A673 (cell line): ENCODE measurements around the gene SLC17A3.

Experiments
- CTCF ChIP-seq: fragments of 300-800, 200-600 bp; sonication (generic); conservative IDR thresholded peaks from 2 replicates; pipeline ENCODE4 v1.5.1; 2017; ENCODE audit warnings: low read depth, mild to moderate bottlenecking, antibody characterized with exemption, low read length, moderate library complexity, mixed read lengths
- EZH2 ChIP-seq: fragments of 200-600 bp; sonication (generic); IDR thresholded peaks from 2 replicates; pipeline ENCODE4 v1.6.1; 2017; ENCODE audit warnings: borderline replicate concordance, low read depth, mild to moderate bottlenecking, mixed read lengths, antibody characterized with exemption, low read length; ENCODE audit not compliant: poor library complexity, severe bottlenecking

- TF ChIP-seq CTCF (no peak), EZH2 (no peak)
These were observed 38.4 kb downstream of the SLC17A3 start for GRCh38 chr6:25835442-25836283.
